Panc1 (cell line): ENCODE data around the gene ZSWIM8. TPM values are rescaled to one million over a fixed set of nuclear protein-coding genes. Genes with fewer than 3 reads are reported as not detected.

Experiments
- ATAC-seq: fragments of 200-7000 bp; cut with Tn5 transposase; 2 replicates; pipeline ENCODE4 v1.9.1; 2020; ENCODE audit warnings: mild to moderate bottlenecking, moderate library complexity
- BruUV-seq: library from RNA; stranded (reverse); fragments of 400-500 nt; replicated peaks from 2 replicates; lab custom pipeline; 2021; lab: Mats Ljungman, UMichigan
- CTCF ChIA-PET: fragments of 300-600 bp; sonication (Branson Sonifier 250); formaldehyde crosslinking; loops from one replicate; lab custom pipeline; 2022; ENCODE audit warnings: antibody characterized with exemption; lab: Charles Lee
- POLR2A ChIA-PET: fragments of 300-600 bp; sonication (Branson Sonifier 250); formaldehyde crosslinking; loops from one replicate; lab custom pipeline; 2022; ENCODE audit warnings: antibody characterized with exemption; lab: Charles Lee
- DNase-seq: peaks from one replicate; pipeline ENCODE4 v3.0.0-alpha.2; 2010; ENCODE audit warnings: low read depth, low spot score
- H3K27ac ChIP-seq: 2 replicates; pipeline ENCODE4 v1.5.1; 2011; ENCODE audit warnings: mild to moderate bottlenecking, low read length, inconsistent platforms
- H3K27me3 ChIP-seq: fragments of 200-500 bp; sonication (Bioruptor generic); 2 replicates; pipeline ENCODE4 v1.6.0; 2014; ENCODE audit warnings: low read length, inconsistent platforms; ENCODE audit not compliant: control insufficient read depth, insufficient read depth
- H3K36me3 ChIP-seq: fragments of 200-500 bp; sonication (Bioruptor generic); 2 replicates; pipeline ENCODE4 v1.5.1; 2014; ENCODE audit warnings: inconsistent platforms, mild to moderate bottlenecking, low read length, moderate library complexity; ENCODE audit not compliant: control insufficient read depth, insufficient read depth
- H3K4me1 ChIP-seq: 2 replicates; pipeline ENCODE4 v1.5.1; 2011; ENCODE audit warnings: inconsistent platforms, mild to moderate bottlenecking, low read length, moderate library complexity; ENCODE audit not compliant: control insufficient read depth, insufficient read depth
- H3K4me3 ChIP-seq, 2 experiments: 2 replicates each; pipeline ENCODE4 v1.5.1; 2011 to 2012; ENCODE audit warnings: low read depth in 2 of 2, low read length in 2 of 2, mild to moderate bottlenecking in 2 of 2, inconsistent platforms in 1 of 2, moderate library complexity in 1 of 2
- H3K9me3 ChIP-seq: fragments of 200-500 bp; sonication (Bioruptor generic); 2 replicates; pipeline ENCODE4 v1.5.1; 2014; ENCODE audit warnings: low read depth, mild to moderate bottlenecking, inconsistent platforms, low read length, moderate library complexity; ENCODE audit not compliant: control insufficient read depth, insufficient read depth
- CTCF ChIP-seq: fragments of 450-650 bp; IDR thresholded peaks from 2 replicates; pipeline ENCODE4 v1.5.1; 2017; ENCODE audit warnings: mild to moderate bottlenecking
- POLR2AphosphoS5 ChIP-seq: IDR thresholded peaks from 2 replicates; pipeline ENCODE4 v1.6.1; 2012; ENCODE audit warnings: mild to moderate bottlenecking, low read depth, low read length, moderate library complexity
- SIN3A ChIP-seq: IDR thresholded peaks from 2 replicates; pipeline ENCODE4 v1.6.1; 2012; ENCODE audit warnings: low read depth, mild to moderate bottlenecking, low read length, moderate library complexity, borderline replicate concordance; ENCODE audit not compliant: insufficient read depth
- TCF7L2 ChIP-seq: IDR thresholded peaks from 2 replicates; pipeline ENCODE4 v1.6.1; 2011; ENCODE audit warnings: mild to moderate bottlenecking, low read depth, low read length, inconsistent platforms
- in situ Hi-C: cut with HindIII; loops from 2 replicates; pipeline ENCODE4 v1.10.0; 2016; ENCODE audit warnings: low sequenced_read_pairs, low pct_unique_long_range_greater_than_20kb
- intact Hi-C: fragments of 100-400 bp; cut with micrococcal nuclease; formaldehyde crosslinking; loops from one replicate; pipeline ENCODE4 v1.10.0; 2022; ENCODE audit not compliant: unreplicated experiment
- total RNA-seq: library from RNA; stranded (reverse); gene quantifications from one replicate; pipeline ENCODE4 v1.2.1, GENCODE V29; 2021; ENCODE audit not compliant: unreplicated experiment
- TF ChIP-seq, protein P1 (sequence below), 2 experiments: IDR thresholded peaks; 2 replicates each; pipeline ENCODE4 v1.6.1; 2011 to 2012; ENCODE audit warnings: low read depth in 2 of 2, control low read depth in 1 of 2, low read length in 1 of 2, mild to moderate bottlenecking in 1 of 2, moderate library complexity in 1 of 2; ENCODE audit not compliant: insufficient read depth in 1 of 2

The ZSWIM8 gene
- total RNA-seq, 1 experiment from 2014 or later = 109 TPM

GRCh38 chr10:73842349-73842748 lies 56.9 kb downstream of the ZSWIM8 start:
- no peak for TF ChIP-seq TCF7L2
- no peak for TF ChIP-seq CTCF
- TF ChIP-seq, protein P1, sequence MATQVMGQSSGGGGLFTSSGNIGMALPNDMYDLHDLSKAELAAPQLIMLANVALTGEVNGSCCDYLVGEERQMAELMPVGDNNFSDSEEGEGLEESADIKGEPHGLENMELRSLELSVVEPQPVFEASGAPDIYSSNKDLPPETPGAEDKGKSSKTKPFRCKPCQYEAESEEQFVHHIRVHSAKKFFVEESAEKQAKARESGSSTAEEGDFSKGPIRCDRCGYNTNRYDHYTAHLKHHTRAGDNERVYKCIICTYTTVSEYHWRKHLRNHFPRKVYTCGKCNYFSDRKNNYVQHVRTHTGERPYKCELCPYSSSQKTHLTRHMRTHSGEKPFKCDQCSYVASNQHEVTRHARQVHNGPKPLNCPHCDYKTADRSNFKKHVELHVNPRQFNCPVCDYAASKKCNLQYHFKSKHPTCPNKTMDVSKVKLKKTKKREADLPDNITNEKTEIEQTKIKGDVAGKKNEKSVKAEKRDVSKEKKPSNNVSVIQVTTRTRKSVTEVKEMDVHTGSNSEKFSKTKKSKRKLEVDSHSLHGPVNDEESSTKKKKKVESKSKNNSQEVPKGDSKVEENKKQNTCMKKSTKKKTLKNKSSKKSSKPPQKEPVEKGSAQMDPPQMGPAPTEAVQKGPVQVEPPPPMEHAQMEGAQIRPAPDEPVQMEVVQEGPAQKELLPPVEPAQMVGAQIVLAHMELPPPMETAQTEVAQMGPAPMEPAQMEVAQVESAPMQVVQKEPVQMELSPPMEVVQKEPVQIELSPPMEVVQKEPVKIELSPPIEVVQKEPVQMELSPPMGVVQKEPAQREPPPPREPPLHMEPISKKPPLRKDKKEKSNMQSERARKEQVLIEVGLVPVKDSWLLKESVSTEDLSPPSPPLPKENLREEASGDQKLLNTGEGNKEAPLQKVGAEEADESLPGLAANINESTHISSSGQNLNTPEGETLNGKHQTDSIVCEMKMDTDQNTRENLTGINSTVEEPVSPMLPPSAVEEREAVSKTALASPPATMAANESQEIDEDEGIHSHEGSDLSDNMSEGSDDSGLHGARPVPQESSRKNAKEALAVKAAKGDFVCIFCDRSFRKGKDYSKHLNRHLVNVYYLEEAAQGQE (IDR thresholded peaks at IDR 0.05; ENCODE audit: insufficient read depth in 1 of 2, low read depth in 2 of 2, low read length in 1 of 2) = no peak
- TF ChIP-seq POLR2AphosphoS5 = no peak
- no peak for TF ChIP-seq SIN3A
- Histone ChIP-seq H3K4me1 (no peaks in the 10 kb centered on the region), H3K27me3 (no peaks in the 10 kb centered on the region), H3K9me3 (no peaks in the 10 kb centered on the region), H3K27ac (no peak overlapping the region), H3K4me3 (no peak overlapping the region), H3K36me3 (peaks cover 5% of the 10 kb centered on the region; the same call in 1 of the 2 replicates)
- DNase-seq (no peak), ATAC-seq (no peak)
- BruUV-seq = no TSS peak
- in situ Hi-C loops = no loop called here
- ChIA-PET CTCF (no interaction called here), POLR2A (no interaction called here)
- intact Hi-C loops = no loop called here

GRCh38 chr10:73843261-73843660 lies 57.9 kb downstream of the ZSWIM8 start:
- in situ Hi-C loops = no loop called here

More at GRCh38 chr10:73843261-73843660, 57.9 kb downstream of the ZSWIM8 start:
- no peaks in the 10 kb centered on the region for H3K27me3 ChIP-seq
- H3K36me3 ChIP-seq = peaks cover 9% of the 10 kb centered on the region; the same call in 1 of the 2 replicates
- no peak overlapping the region for H3K4me3 ChIP-seq
- POLR2A ChIA-PET = no interaction called here
- intact Hi-C loops = no loop called here
- BruUV-seq = no TSS peak
- TF ChIP-seq, protein P1 (IDR thresholded peaks at IDR 0.05; ENCODE audit: insufficient read depth in 1 of 2, low read depth in 2 of 2, low read length in 1 of 2) = no peak
- TF ChIP-seq TCF7L2 (no peak), CTCF (no peak), SIN3A (no peak), POLR2AphosphoS5 (no peak)
- no peaks in the 10 kb centered on the region for H3K4me1 ChIP-seq
- ATAC-seq = no peak
- DNase-seq = no peak
- CTCF ChIA-PET = no interaction called here
- no peaks in the 10 kb centered on the region for H3K9me3 ChIP-seq
- H3K27ac ChIP-seq = no peak overlapping the region
